Stimulated activated CD8-positive, alpha-beta memory T cell treated with anti-CD3 and anti-CD28 coated beads, Interleukin-4, amount 100 ng/mL, for 24 hours (primary cell): ENCODE measurements around the gene FIBIN.

Source experiments
- DNase-seq: peaks from one replicate; pipeline ENCODE4 v3.0.0-alpha.2; 2020; ENCODE audit warnings: low read depth

Gene FIBIN

DNA sequence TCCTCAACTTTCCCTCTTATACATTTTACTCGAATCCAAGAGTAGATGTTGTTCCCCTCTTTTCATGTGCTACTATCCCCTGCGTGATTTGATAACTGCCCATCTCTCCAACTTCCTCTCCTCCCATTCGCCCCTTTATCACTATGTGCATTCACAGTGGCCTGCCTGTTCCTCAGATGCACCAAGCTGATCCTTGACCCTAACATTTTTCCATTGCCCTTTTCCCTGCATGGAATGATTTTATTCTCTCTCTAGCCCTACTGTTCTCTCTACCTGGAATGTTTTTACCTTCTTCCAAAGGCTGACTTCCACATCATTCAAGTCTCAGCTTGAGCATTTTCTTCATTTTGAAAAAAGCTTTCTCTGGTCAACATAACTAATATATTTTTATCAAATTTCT lies 31.0 kb downstream of the FIBIN start:
- no peak for DNase-seq

DNA sequence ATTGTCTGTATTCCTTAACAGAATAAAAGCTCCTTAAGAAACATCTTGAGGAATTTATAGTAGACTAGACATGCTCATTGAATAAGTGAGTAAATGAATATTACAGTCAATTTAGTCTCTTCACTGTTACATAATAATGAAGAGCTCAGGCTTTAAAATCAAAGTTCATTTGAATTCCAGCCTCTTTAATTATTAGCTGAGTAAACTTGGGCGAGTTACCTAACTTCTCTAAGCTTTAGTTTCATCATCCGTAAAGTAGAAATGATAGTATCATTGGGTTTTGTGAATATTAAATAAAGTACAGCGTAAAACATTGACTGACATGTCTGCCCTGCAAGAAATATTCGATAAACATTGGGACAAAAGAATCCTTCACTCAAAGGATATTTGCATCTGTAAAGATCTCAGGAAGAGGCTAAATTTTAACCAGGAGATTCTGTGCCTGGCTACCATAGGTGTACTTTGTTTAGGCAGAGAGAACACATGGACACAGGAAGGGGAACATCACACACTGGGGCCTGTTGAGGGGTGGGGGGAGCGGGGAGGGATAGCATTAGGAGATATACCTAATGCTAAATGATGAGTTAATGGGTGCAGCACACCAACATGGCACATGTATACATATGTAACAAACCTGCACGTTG lies 31.5 kb downstream of the FIBIN start:
- DNase-seq = no peak

DNA sequence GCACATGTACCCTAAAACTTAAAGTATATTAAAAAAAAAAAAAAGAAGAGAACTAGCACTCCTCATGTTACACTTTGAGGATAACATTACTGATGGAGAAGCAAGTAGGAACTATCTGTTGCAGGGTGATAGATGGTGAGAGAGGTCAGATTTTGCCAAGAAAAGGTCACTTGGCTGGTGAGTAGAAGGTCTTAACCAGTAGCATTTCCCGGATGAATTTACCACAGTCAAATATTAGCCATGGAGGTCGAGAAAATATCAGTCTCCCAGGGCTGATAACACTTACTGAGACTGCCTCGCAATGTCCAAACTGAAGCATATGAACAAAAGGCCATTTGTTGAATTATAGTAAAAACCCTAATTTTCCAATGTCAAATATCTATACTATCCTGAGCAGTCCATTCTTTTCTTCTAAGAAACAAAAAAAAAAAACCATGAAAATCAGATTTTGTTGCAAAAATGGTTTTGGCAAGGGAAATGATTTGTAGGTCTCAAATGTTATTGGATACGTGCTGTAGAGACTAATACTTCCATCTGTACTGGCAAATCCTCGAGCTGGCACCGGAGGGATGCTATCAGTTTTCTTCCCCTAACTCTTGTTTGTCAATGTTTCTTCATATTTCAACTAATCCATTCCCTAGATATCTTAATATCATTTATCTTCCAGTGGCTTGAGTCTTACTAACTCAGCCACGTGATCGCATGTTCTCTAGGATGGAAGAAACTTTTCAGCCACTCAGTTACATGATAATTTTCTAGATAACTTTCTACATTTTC lies 32.2 kb downstream of the FIBIN start:
- DNase-seq = no peak

DNA sequence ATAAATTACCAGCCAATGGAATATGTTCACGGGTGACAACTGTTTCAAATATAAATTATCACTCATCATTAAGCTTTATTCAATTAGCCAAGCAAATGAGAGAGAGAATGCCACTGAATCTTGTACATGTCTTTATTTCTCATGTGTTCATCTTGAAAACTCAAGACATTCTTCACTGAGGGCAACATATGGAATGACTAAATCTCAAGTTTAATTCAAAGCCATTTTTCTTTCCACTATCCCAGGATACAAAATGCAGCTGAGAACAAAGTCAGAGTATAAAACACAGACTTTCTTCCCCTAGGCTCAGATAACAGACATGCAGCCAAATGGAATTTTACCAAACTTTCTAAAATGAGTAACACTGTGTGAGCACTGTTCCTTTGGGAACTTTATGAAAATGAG lies 34.7 kb downstream of the FIBIN start:
- no peak for DNase-seq

GRCh38 chr11:27029966-27030365 lies 36.1 kb downstream of the FIBIN start:
- DNase-seq = no peak

DNA sequence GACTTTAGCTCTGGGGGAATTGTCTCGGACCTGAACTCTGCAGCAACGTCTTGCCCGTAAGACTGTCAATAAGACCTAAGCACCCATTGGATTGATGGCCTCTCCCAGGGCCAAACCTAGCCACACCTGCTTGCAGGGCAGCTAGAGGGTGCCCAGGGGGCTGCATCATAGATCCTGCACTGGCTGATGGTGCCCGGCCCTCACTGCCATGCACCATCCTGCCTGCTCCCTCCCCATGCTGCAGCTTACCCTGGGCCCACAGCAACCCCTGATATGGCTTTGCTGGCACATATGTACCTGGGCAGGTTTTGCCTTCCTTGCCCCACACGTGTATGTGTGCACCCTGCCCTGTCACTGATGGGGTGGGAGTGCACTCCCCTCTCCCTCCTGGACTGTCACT lies 37.8 kb downstream of the FIBIN start:
- DNase-seq = no peak

- DNase-seq = no peak
These were observed 46.0 kb downstream of the FIBIN start for GRCh38 chr11:27039873-27040272.

DNA sequence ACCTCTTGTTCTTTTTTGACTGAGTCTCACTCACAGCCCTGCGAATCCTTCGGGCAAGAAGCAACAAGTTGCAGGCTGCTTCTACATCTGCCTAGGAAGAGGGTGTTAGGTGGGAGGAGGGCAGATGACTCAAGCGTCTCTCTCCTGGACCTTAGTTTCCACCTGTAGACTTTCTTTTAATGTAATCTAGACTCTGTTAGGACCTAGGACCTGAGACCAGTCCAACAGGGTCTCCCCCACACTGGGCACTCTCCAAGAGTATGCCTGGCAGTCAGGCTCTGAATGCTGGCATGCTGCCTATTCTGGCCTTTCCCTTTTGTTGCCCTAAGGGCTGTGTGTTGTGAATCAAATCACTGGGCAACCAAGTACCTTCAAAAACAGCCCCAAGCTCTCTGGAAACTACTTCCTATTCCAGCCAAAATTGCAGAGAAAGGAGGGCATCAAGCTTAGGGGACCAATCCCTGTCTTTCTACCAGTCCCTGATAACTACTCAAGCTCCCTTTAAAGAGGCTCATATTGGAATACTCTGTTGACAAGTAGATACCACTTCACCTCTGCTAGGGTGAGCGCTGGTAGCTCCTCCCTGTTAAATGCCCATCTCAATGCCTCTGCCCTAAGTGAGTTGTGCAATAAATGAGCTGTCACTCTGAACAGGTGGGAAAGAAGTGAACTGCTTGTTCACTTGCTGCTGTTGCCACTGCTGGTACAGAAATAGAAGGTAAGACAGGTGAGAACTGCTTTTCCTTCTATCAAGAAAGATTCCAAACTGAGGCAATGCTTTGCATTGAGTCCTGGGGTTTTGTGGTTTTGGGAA lies 46.6 kb downstream of the FIBIN start, which contains the start of gene BBOX1:
BBOX1 (plus strand) TSS at position 514 of the 814 bp plus-strand sequence. CDS start 14,616 bp downstream, outside the sequence.
- no peak for DNase-seq

DNA sequence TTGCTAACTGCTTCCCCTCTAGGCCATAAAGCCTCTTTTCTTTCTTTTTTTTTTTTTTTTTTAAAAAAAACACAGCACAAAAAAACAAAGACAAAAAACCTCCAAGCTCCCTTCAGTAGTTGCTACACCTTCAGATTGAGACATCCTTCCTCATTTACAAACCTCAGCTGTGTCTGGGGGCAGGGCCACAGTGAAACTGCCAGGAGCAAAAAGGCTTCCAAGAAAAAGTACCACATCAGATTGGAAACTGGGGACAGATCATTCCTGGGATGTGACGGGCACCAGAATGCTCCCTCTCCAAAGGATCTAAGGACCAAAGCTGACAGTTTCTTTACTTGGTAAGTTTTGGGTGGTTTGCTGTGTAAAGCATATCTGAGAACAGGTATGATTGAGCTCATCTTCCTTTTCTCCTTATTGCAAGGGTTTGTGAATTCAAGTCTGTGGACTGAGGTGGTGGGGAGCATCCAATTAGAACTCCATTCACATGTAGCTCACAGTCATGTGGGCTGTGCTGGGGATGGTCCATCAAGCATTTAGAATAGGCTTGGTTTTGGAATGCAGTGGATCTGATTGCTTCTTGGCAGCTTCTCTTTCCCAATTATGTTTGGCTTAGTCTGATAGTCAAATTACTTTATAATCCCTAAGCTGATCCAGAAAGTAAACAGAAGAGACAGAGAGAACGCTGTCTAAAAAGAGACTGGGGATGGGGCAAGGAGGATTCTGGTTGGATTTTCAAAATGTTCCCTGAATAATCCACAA lies 47.4 kb downstream of the FIBIN start:
- DNase-seq = no peak
